Dermis blood vessel endothelial cell (primary cell): ENCODE results near the gene ATP6V1C2. TPM values are rescaled to one million over a fixed set of nuclear protein-coding genes. Genes with fewer than 3 reads are reported as not detected.

Experiments used
- DNase-seq: peaks from one replicate; pipeline ENCODE4 v3.0.0; 2010
- total RNA-seq: library from RNA; depleted of rRNA; stranded (reverse); fragments of >200 nt; gene quantifications from 2 replicates; pipeline ENCODE4 v1.2.3, GENCODE V29; 2014

ATP6V1C2 gene
- total RNA-seq, 1 donor from 2014 or later: 0.17 TPM

DNA sequence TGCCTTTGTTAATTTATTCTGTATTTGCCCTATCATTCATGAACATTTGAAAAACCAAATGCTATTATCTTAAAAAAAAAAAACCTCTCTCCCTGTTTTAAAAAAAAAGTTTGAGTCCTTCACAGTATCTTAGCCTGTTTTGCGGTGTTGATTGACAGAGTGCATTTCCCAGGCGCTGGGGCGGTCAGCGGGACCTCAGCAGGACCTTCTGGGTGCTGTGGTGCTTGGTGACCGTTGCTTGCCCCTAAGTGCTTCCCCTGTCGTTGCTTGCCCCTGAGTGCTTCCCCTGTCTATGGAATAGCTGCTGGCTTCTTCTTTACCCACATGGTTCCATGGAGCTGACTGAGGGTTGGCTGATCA lies 12.1 kb downstream of the ATP6V1C2 start:
- DNase-seq: no peak

DNA sequence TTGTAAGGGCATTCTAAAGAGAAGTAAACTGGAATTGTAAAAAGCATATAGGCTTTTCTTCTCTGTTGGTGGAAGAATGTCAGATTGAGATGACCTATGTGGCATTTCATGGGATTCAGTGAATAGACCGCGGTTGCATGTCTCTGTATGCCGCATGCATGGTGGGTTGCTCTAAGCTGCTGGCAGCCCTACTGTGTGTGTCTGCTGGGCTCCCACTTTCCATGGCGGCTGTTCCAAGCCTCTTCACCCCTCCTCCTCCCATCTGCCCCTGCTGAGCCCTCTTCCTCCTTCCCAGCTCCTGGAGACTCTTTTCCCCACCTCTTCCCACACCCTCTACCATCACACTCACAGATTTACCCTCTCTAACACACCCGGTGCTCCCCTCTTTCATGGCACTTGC lies 12.6 kb downstream of the ATP6V1C2 start:
- DNase-seq: no peak

DNA sequence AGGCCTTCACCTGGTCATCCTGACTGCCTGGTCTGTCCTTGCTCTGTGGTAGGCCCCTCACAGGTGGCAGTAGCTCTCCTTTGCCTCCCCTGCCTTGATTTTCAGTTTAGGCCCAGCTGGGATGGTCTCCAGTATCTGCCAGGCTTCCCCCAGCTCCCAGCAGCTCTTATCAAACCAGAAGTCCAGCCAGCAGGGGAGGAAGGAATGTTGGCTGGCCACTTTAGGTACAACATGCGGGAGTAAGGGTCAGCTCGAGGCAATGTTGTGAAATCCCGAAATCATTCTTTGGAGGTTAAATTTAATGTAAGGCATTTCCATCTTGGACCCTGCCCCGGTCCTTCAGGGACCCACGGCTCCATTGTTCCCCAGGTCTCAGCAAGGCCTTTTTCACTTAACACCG lies 16.8 kb downstream of the ATP6V1C2 start:
- no peak for DNase-seq

GRCh38 chr2:10740226-10740625 lies 18.8 kb downstream of the ATP6V1C2 start:
- DNase-seq: no peak

GRCh38 chr2:10741139-10741538 lies 19.7 kb downstream of the ATP6V1C2 start:
- DNase-seq: no peak

DNA sequence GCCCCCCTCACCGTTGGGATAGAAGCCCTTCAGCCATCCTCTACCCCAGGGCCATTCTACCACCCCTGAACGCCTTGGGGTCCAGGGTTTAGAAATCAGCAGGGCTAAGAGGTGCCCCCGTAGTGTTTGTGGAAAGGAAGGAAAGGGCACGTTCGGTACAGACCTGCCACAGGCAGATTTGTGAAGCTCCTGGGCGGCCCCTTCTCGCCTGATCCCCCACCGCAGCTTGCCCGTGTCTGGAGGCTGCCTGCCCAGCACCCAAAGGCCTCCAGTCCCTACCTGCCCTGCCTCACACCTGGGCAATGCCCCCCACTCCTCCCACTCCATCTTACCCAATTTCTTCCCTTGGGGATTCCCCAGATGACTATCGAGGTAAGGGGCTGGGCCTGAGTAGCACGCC lies 21.2 kb downstream of the ATP6V1C2 start:
- no peak for DNase-seq

DNA sequence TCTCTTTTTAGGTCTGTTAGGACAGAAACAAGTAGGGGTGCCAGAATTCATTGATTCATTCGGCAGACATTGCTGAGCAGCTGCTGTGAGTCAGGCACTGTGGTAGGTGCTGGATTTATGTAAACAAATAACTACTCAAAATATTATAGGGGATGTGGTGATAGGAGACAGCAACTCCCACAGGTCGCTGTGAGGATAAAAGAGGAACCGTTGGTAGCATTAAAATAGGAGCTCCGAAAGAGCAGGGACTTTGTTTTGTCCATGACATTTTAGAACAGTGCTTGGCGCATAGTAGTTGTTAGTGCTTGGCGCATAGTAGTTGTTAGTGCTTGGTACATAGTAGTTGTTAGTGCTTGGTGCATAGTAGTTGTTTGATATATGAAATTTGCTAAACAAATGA lies 29.2 kb downstream of the ATP6V1C2 start:
- DNase-seq: no peak

- DNase-seq: no peak
These were observed 30.8 kb downstream of the ATP6V1C2 start for GRCh38 chr2:10752236-10752635.

GRCh38 chr2:10753156-10753555 lies 31.7 kb downstream of the ATP6V1C2 start:
- no peak for DNase-seq

DNA sequence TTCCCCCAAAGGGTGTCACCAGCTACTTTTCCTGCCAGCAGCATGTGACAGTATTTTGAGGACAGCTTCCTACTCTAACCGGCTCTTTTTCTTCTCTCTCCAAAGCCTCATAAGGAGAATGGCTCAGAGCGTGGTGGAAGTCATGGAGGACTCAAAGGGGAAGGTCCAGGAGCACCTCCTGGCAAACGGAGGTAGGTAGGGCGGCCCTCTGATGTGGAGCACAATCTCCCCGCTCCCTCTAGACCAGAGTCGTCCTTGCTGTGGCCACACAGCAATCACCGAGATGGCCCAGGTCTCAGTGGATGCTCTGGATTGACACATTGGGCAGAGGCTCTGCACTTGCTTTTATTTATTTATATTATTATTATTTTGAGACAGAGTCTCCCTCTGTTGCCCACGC lies 32.4 kb downstream of the ATP6V1C2 start:
- DNase-seq: no peak

- DNase-seq: no peak
These were observed 34.2 kb downstream of the ATP6V1C2 start for GRCh38 chr2:10755621-10756020.

- no peak for DNase-seq
These were observed 36.4 kb downstream of the ATP6V1C2 start for GRCh38 chr2:10757814-10758286.

- DNase-seq: no peak
These were observed 37.8 kb downstream of the ATP6V1C2 start for GRCh38 chr2:10759151-10759714.

DNA sequence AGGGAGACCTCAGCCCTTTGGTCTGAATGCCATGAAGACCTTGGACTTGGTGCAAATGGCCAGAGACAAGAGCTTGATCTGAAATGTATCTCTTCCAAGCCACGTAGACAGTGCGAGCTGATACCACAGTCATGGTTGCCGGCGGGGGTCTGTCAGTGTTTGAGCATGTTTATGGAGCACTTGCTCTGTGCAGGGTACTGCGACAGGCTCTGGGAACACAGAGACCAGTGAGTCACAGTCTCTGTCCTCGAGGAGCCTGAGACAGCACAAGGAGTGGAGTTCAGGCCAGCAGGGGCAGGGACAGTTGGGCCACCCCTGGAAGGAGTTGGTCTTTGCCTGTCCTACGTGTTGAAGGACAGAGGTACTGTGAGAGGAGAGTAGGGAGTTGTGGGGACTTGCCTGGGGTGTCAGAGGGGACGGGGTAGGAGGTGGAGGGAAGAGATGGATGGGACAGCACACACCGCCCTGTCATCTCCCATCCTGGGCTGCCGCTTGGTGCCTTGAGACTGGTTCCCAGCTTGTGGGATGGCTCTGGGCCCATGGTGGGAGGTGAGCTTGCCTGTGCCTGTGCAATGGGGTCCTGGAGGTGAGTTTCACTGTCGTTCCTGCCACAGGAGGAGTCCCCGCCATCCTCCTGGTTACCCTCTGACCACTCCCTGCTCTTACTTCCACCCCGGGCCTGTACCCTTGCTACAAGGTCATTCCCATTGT lies 39.5 kb downstream of the ATP6V1C2 start:
- no peak for DNase-seq

DNA sequence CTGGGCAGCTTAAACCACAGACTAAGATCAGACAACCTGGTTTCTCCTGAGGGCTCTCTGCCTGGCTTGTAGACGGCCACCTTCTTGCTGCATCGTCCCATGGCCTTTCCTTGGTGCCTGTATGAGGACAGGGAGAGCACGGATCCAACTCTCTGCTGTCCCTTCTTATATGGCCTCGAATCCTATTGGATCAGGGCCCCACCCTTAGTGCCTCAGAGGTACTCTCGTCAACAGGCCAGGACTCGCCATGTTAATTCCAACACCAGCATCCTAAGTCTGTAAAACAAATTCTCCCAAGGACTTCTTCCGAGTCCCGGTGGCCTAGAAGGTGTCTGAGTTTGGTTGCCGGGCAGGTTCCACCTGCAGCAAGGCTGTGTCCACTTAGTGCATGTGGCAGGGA lies 40.2 kb downstream of the ATP6V1C2 start:
- DNase-seq: no peak

- no peak for DNase-seq
These were observed 41.4 kb downstream of the ATP6V1C2 start for GRCh38 chr2:10762651-10763460.

- DNase-seq: no peak
These were observed 42.0 kb downstream of the ATP6V1C2 start for GRCh38 chr2:10763461-10763800.

DNA sequence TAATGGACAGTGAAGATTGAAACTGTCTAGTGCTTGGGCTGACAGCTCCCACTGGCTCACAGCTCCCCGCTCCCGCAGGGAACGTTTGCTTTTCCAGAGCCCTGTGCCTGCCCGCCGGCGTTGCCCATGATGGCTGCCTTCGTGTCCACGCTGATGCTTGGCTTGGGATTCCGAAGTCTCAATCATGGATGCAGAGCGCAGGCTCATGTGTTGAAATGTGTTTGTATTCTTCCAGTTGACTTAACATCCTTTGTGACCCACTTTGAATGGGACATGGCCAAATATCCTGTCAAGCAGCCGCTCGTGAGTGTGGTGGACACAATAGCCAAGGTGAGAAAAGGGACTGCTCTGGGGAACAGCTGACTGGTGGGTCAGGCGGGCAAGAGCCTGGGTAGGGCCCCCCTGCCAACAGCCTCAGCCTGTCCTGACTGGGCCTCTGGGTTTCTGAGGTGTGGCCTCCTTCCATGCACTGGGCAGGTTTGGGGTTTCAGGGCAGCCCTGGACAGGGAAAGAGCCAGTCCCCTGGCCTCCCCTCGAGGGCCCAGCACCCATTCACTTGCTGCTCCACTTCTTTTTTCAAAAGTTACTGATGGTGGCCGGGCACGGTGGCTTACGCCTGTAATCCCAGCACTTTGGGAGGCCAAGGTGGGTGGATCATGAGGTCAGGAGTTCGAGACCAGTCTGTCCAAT lies 42.8 kb downstream of the ATP6V1C2 start:
- DNase-seq: no peak

GRCh38 chr2:10764896-10765295 lies 43.5 kb downstream of the ATP6V1C2 start:
- DNase-seq: no peak

- DNase-seq: no peak
These were observed 44.0 kb downstream of the ATP6V1C2 start for GRCh38 chr2:10765461-10765860.

- DNase-seq: no peak
These were observed 44.5 kb downstream of the ATP6V1C2 start for GRCh38 chr2:10765914-10766313.

GRCh38 chr2:10768063-10768507 lies 46.7 kb downstream of the ATP6V1C2 start:
- DNase-seq: no peak
